GM12878 (cell line): ENCODE results near the gene CRYZL1. TPM values are rescaled to one million over a fixed set of nuclear protein-coding genes. Genes with fewer than 3 reads are reported as not detected.
"Not testable (repeated sequence)": the region's sequence is repeated elsewhere in the genome, so short reads cannot be mapped to it uniquely, and the experiment has no call there.

Source experiments
- ATAC-seq: fragments of 200-7000 bp; cut with Tn5 transposase; 3 replicates; pipeline ENCODE4 v1.9.1; 2020; ENCODE audit warnings: mild to moderate bottlenecking, moderate library complexity
- BruUV-seq: library from RNA; stranded (reverse); fragments of 400-500 nt; replicated peaks from 2 replicates; lab custom pipeline; 2021; lab: Mats Ljungman, UMichigan
- CTCF ChIA-PET: fragments of 300-600 bp; sonication (Branson Sonifier 250); formaldehyde crosslinking; extraction: SDS; loops from one replicate; lab custom pipeline; 2021; ENCODE audit warnings: inconsistent platforms; lab: Yijun Ruan, JAX
- POLR2A ChIA-PET: fragments of 350-600 bp; formaldehyde crosslinking; extraction: SDS; loops from one replicate; lab custom pipeline; 2021; ENCODE audit warnings: inconsistent platforms; lab: Charles Lee
- RAD21 ChIA-PET: fragments of 300-600 bp; sonication (Branson Sonifier 250); formaldehyde crosslinking; loops from one replicate; lab custom pipeline; 2023; ENCODE audit warnings: antibody characterized with exemption; ENCODE audit not compliant: unreplicated experiment; lab: Charles Lee
- SMC1A ChIA-PET: fragments of 300-600 bp; sonication (Branson Sonifier 250); formaldehyde crosslinking; loops from one replicate; lab custom pipeline; 2023; ENCODE audit not compliant: unreplicated experiment, uncharacterized antibody; lab: Charles Lee
- DNase-seq: peaks from one replicate; pipeline ENCODE4 v3.0.0-alpha.2; 2011; ENCODE audit warnings: low read depth, low spot score
- FAIRE-seq: peaks from 3 replicates; lab custom pipeline; 2011; peaks lifted over from hg19 to GRCh38; lab: Jason Lieb, UNC
- H2AFZ ChIP-seq: 2 replicates; pipeline ENCODE4 v1.6.0; 2011; ENCODE audit warnings: low read depth, low read length, control low read depth; ENCODE audit not compliant: control insufficient read depth
- H3K27ac ChIP-seq: 2 replicates; pipeline ENCODE4 v1.5.1; 2011; ENCODE audit warnings: control low read depth; ENCODE audit not compliant: control insufficient read depth, insufficient read depth
- H3K27me3 ChIP-seq, 2 experiments: replicated peaks in 1 of 2; 2 replicates each; pipeline versions ENCODE4 v1.6.0 to v1.6.1; 2011; ENCODE audit warnings: low read length in 1 of 2; ENCODE audit not compliant: control insufficient read depth in 2 of 2, insufficient read depth in 2 of 2
- H3K36me3 ChIP-seq, 2 experiments: 2 replicates each; pipeline ENCODE4 v1.5.1; 2011; ENCODE audit warnings: low read length in 1 of 2; ENCODE audit not compliant: control insufficient read depth in 2 of 2, insufficient read depth in 2 of 2
- H3K4me1 ChIP-seq: 2 replicates; pipeline ENCODE4 v1.6.1; 2011; ENCODE audit warnings: mild to moderate bottlenecking, low read length, moderate library complexity, mixed read lengths; ENCODE audit not compliant: control insufficient read depth, insufficient read depth
- H3K4me2 ChIP-seq: 2 replicates; pipeline ENCODE4 v1.6.0; 2011; ENCODE audit warnings: control low read depth; ENCODE audit not compliant: control insufficient read depth, insufficient read depth
- H3K4me3 ChIP-seq: fragments of 200-600 bp; sonication (generic); 2 replicates; pipeline ENCODE4 v1.5.1; 2016
- H3K79me2 ChIP-seq: 2 replicates; pipeline ENCODE4 v1.6.0; 2011; ENCODE audit warnings: low read length; ENCODE audit not compliant: control insufficient read depth, insufficient read depth
- H3K9ac ChIP-seq: 2 replicates; pipeline ENCODE4 v1.8.0; 2011; ENCODE audit warnings: low read length, control low read depth, mixed read lengths; ENCODE audit not compliant: control insufficient read depth, insufficient read depth
- H3K9me3 ChIP-seq: replicated peaks from 3 replicates; pipeline ENCODE4 v1.5.1; 2011; ENCODE audit warnings: mild to moderate bottlenecking, low read length; ENCODE audit not compliant: control insufficient read depth, insufficient read depth
- H4K20me1 ChIP-seq: 2 replicates; pipeline ENCODE4 v1.6.0; 2011; ENCODE audit not compliant: control insufficient read depth, insufficient read depth
- ZNF687 ChIP-seq: fragments of 450-650 bp; IDR thresholded peaks from 2 replicates; pipeline ENCODE4 v1.6.1; 2017; ENCODE audit warnings: mild to moderate bottlenecking, moderate library complexity
- WGBS: methylation state at CpG from one replicate; pipeline ENCODE4 v1.1.6; 2016; ENCODE audit warnings: low lambda C conversion rate; ENCODE audit not compliant: insufficient replicate concordance, insufficient coverage; ENCODE audit errors: missing lambda C conversion rate; 5-methylcytosine and 5-hydroxymethylcytosine counted together
- in situ Hi-C: fragments of 300-500 bp; cut with MboI; formaldehyde crosslinking; loops from 9 replicates; pipeline ENCODE4 v1.14.3; 2018; ENCODE audit warnings: mixed read lengths
- intact Hi-C: fragments of 100-400 bp; cut with micrococcal nuclease; formaldehyde crosslinking; loops from one replicate; pipeline ENCODE4 v1.14.2; 2022; ENCODE audit not compliant: unreplicated experiment
- polyA plus RNA-seq, 11 experiments: library from polyadenylated mRNA; depleted of rRNA in 4 of 11; unstranded in 6 of 11; stranded (reverse) in 5 of 11; fragments of >200 nt; fragmentation: Nextera tagmentation in 4 of 11; fragmentation: Illumina TruSeq in 1 of 11; extraction: Ambion mirVana in 4 of 11; extraction: Trizol in 1 of 11; gene quantifications; 1 replicate in 1 of 11; 2 replicates in 10 of 11; pipeline versions ENCODE4 v1.2.1 to v1.2.3, GENCODE V29; 2011 to 2016; ENCODE audit warnings: inconsistent platforms in 2 of 11, missing spikeins in 2 of 11, low read depth in 1 of 11
- total RNA-seq, 4 experiments: library from RNA; depleted of rRNA in 3 of 4; stranded (reverse); fragments of >200 nt in 3 of 4; fragmentation: Illumina TruSeq in 1 of 4; extraction: Trizol in 1 of 4; gene quantifications; 2 replicates each; pipeline versions ENCODE4 v1.2.1 to v1.2.3, GENCODE V29; 2013 to 2021

Gene CRYZL1
- total and polyA plus RNA-seq, 10 of the 15 experiments (the other 5 are each of a cell fraction or from before 2014, with no cell fraction given), result 14.3 to 72.4 (median 30.7) TPM

- no peak for TF ChIP-seq ZNF687
These were observed 7.3 kb downstream of the CRYZL1 start (continued) for GRCh38 chr21:33634254-33634653.

- BruUV-seq, intact Hi-C loops, H3K4me3 ChIP-seq, DNase-seq, H3K79me2 ChIP-seq, H4K20me1 ChIP-seq, H3K9me3 ChIP-seq, H3K9ac ChIP-seq, POLR2A ChIA-PET, H3K36me3 ChIP-seq, H3K4me2 ChIP-seq, H3K27ac ChIP-seq, ATAC-seq, SMC1A ChIA-PET, H2AFZ ChIP-seq, RAD21 ChIA-PET, H3K27me3 ChIP-seq, H3K4me1 ChIP-seq, FAIRE-seq: not testable (repeated sequence)
- in situ Hi-C loops, result loop anchor here (25.0 kb wide), 1 partner anchor 1239 kb away; the partner anchor contains the start of gene URB1
- CTCF ChIA-PET, result interaction anchor here (0.6 to 3.6 kb wide), 2 partner anchors 22 to 1333 kb away, joined by 4 to 22 read pairs; no protein-coding TSS in a partner anchor
- 96% methylated on average over 7 of the region's 7 CpGs for WGBS
These were observed 15.4 kb downstream of the CRYZL1 start for GRCh38 chr21:33626151-33626550.
